Adipocyte (in vitro differentiated cells): ENCODE data around the gene ARHGEF28.

Experiments used
- DNase-seq: peaks from one replicate; pipeline ENCODE4 v3.0.0-alpha.2; 2015; ENCODE audit warnings: low read depth
- H3K27me3 ChIP-seq: replicated peaks from 2 replicates; pipeline ENCODE4 v1.7.0; 2013; ENCODE audit warnings: mild to moderate bottlenecking, low read length, moderate library complexity; ENCODE audit not compliant: control insufficient read depth, insufficient read depth
- H3K36me3 ChIP-seq: 2 replicates; pipeline ENCODE4 v1.7.0; 2013; ENCODE audit warnings: low read length, mild to moderate bottlenecking, moderate library complexity; ENCODE audit not compliant: control insufficient read depth, insufficient read depth, severe bottlenecking
- H3K4me1 ChIP-seq: 2 replicates; pipeline ENCODE4 v1.7.0; 2013; ENCODE audit warnings: mild to moderate bottlenecking, low read length, moderate library complexity; ENCODE audit not compliant: control insufficient read depth, insufficient read depth
- H3K4me3 ChIP-seq: 2 replicates; pipeline ENCODE4 v1.7.0; 2013; ENCODE audit warnings: mild to moderate bottlenecking, low read length, moderate library complexity
- H3K9ac ChIP-seq: 2 replicates; pipeline ENCODE4 v1.7.0; 2013; ENCODE audit warnings: mild to moderate bottlenecking, low read length, moderate library complexity
- H3K9me3 ChIP-seq: 2 replicates; pipeline ENCODE4 v1.7.0; 2013; ENCODE audit warnings: mild to moderate bottlenecking, low read length, moderate library complexity; ENCODE audit not compliant: control insufficient read depth

ARHGEF28 gene

DNA sequence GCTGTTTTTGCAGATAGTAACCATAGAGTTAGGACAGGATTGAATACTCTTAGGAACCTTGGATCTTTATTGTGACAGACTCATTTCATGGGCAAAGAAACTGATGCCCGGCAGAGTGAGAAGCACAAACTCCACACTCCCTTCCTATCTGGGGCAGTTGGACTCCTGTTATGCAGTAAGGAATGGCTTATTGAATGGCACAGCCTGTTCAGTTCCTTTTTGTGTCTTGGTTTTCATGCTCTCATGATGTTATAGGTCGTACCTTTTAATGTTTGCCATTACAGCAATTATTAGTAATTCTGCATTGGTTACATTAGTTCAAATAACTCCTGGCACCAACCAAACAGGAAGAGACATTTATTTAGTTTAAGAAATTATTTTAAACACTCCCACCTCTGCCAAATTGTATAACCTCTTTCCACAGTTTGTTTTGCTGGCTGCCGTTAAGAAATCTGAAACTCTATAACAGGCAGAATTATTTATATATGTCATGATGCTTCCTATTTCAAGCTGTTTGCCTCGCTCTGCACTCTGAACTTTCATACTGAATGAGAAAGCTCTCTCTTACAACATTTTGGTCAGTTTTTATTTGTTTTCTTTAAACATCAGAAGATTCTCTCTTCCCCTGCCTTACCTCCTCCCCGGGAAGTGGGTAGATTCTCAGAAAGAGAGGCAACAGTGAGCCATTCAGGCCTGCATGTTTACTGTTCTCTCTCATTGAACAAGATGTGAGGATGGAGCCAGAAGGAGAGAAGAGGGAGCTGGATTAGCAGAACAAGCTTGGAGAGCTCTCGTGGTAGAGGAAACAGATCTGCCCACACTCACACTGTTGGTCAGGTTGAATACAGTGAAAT lies 144.4 kb downstream of the ARHGEF28 start:
- Histone ChIP-seq H3K36me3 (no peaks in the 10 kb centered on the region), H3K27me3 (no peaks in the 10 kb centered on the region), H3K4me3 (no peak overlapping the region), H3K9me3 (peaks cover 12% of the 10 kb centered on the region), H3K9ac (no peak overlapping the region), H3K4me1 (no peaks in the 10 kb centered on the region)
- DNase-seq = peak; percentile 51

DNA sequence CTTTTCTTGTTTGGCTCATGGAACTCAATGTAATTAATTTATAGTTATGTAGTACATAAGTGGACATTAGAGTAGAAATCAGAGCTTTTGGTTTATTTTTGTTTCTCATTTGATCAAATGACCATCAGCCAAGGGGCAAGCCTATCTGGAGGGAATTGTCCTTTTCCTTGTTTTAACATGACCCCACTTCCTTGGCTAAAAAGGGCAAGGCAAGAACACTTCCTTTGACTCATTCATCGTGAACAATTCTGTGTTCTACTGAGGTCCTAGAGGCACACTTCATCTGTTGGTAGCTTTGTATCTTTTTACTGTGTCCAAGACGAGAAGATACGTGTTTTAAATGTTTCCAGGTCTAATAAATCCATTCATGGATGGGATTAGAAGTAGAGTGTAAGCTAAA lies 148.9 kb downstream of the ARHGEF28 start:
- Histone ChIP-seq H3K4me3 (no peak overlapping the region), H3K36me3 (no peaks in the 10 kb centered on the region), H3K27me3 (no peaks in the 10 kb centered on the region), H3K4me1 (no peaks in the 10 kb centered on the region), H3K9ac (no peak overlapping the region), H3K9me3 (no peaks in the 10 kb centered on the region)
- DNase-seq = no peak

GRCh38 chr5:73776405-73776804 lies 150.4 kb downstream of the ARHGEF28 start:
- Histone ChIP-seq H3K4me3 (no peak overlapping the region), H3K36me3 (no peaks in the 10 kb centered on the region), H3K27me3 (no peaks in the 10 kb centered on the region), H3K9me3 (no peaks in the 10 kb centered on the region), H3K4me1 (peaks cover 10% of the 10 kb centered on the region), H3K9ac (no peak overlapping the region)
- no peak for DNase-seq

DNA sequence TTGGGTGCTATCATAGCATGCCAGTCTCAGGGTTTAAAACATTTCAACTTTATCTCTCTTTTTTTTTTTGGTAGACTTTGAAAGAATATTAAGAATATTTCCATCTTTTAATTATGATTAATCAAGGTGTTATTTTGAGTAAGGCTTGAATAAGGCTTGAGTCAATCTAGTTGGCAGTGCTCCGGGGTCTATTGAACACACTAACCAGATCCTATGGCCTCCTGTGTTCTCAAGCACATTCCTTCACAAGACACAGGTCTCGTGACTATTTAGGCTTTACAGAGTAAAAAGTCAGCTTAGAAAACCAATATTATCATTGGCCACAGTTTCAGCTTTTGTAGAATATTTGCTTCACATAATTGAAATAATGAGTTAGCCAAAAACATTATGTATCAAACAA lies 151.2 kb downstream of the ARHGEF28 start:
- H3K9ac ChIP-seq = no peak overlapping the region
- H3K36me3 ChIP-seq = no peaks in the 10 kb centered on the region
- no peak for DNase-seq
- peaks cover 14% of the 10 kb centered on the region for H3K4me1 ChIP-seq
- no peaks in the 10 kb centered on the region for H3K27me3 ChIP-seq
- H3K4me3 ChIP-seq = no peak overlapping the region
- no peaks in the 10 kb centered on the region for H3K9me3 ChIP-seq

DNA sequence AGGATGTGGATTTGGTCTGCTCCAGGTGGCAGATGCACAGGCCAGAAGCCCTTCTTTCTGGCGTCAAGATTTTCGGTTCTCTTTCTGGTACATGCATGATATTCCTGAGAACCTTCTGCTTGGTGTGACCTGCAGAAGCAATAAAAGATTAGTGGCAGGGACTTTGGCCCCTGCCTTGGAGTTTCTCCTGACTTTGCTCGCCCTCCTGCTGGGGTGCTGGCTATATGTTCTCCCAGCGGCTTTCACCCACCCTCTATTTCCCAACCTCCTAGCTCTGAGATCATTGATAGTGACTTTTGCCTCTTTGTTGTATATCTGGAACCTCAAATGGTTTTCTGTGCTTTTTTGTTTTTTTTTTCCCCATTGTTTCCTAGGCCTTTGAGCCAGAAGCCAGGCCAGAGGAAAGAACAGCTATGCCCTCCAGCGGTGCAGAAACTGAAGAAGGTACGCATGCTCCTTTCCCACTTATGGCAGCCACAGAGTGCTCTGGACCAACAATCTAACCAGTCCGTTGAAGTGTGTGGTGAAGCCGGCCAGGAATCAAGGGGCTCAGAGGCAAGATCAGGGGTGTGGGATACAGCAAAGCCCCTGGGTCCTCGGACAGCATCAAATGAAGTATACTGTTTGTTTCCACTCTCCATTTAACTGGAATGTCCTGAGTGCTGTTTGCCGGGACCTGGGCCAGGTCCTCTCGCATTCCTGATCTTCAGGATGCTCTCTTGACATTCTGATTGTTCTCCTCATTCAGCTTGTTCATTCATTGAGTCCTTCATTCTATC lies 154.5 kb downstream of the ARHGEF28 start:
- Histone ChIP-seq H3K9me3 (no peaks in the 10 kb centered on the region), H3K36me3 (no peaks in the 10 kb centered on the region), H3K9ac (no peak overlapping the region), H3K4me1 (peaks cover 17% of the 10 kb centered on the region), H3K4me3 (no peak overlapping the region), H3K27me3 (no peaks in the 10 kb centered on the region)
- no peak for DNase-seq

- no peaks in the 10 kb centered on the region for H3K27me3 ChIP-seq
- no peak overlapping the region for H3K9ac ChIP-seq
- H3K36me3 ChIP-seq = no peaks in the 10 kb centered on the region
- H3K4me3 ChIP-seq = no peak overlapping the region
- no peaks in the 10 kb centered on the region for H3K9me3 ChIP-seq
- peaks cover 17% of the 10 kb centered on the region for H3K4me1 ChIP-seq
- no peak for DNase-seq
Observed at GRCh38 chr5:73781107-73781768, 155.2 kb downstream of the ARHGEF28 start.

GRCh38 chr5:73783828-73784227 lies 157.8 kb downstream of the ARHGEF28 start:
- Histone ChIP-seq H3K4me3 (no peak overlapping the region), H3K9ac (no peak overlapping the region), H3K9me3 (no peaks in the 10 kb centered on the region), H3K36me3 (no peaks in the 10 kb centered on the region), H3K4me1 (peaks cover 17% of the 10 kb centered on the region), H3K27me3 (no peaks in the 10 kb centered on the region)
- peak; percentile 45 for DNase-seq

DNA sequence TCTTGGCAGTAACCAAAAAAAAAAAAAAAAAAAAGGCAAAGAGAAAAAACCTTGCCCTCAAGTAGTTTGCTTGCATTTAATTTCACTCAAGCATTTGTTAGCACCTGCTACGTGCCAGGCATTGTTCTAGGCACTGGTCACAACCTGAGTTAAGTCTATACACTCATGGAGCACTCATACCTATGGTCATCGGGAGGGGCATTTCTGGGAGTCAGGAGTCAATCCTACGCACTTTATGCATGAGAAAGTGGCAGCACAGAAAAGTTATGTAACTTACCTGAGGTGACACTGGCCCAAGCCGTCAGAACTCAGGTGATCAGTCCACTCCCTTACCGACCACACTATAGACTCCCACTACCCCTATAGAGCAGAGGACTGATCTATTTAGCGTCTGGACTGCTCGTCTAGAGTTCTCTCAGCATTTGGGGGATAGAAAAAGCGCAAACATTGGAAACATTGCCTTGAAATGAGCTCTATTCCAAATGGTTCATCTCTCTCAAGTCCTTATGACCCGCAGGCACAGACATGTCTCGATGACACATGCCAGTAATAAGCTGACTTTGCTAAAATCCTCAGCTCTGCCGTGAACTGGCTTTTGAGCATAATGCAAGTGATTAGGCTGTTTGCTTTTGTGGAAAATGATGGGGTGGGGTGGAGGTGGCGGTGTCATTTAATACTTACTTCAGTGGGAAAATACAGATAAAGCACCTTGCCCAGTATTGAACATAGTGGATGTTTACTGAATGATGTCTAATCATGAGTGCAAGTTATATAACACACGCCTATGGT lies 160.2 kb downstream of the ARHGEF28 start:
- Histone ChIP-seq H3K4me3 (no peak overlapping the region), H3K27me3 (no peaks in the 10 kb centered on the region), H3K9ac (no peak overlapping the region), H3K9me3 (no peaks in the 10 kb centered on the region), H3K4me1 (peaks cover 18% of the 10 kb centered on the region), H3K36me3 (no peaks in the 10 kb centered on the region)
- no peak for DNase-seq

GRCh38 chr5:73789851-73790281 lies 163.9 kb downstream of the ARHGEF28 start:
- no peaks in the 10 kb centered on the region for H3K36me3 ChIP-seq
- H3K9ac ChIP-seq = no peak overlapping the region
- H3K4me1 ChIP-seq = peaks cover 10% of the 10 kb centered on the region
- H3K4me3 ChIP-seq = no peak overlapping the region
- H3K27me3 ChIP-seq = no peaks in the 10 kb centered on the region
- DNase-seq = peak; percentile 15
- no peaks in the 10 kb centered on the region for H3K9me3 ChIP-seq

GRCh38 chr5:73791389-73791788 lies 165.4 kb downstream of the ARHGEF28 start:
- DNase-seq = no peak
- Histone ChIP-seq H3K4me1 (peaks cover 16% of the 10 kb centered on the region), H3K9ac (no peak overlapping the region), H3K36me3 (no peaks in the 10 kb centered on the region), H3K27me3 (no peaks in the 10 kb centered on the region), H3K4me3 (no peak overlapping the region), H3K9me3 (no peaks in the 10 kb centered on the region)
